ENCODE measurements around the gene ARL6. TPM values are rescaled to one million over a fixed set of nuclear protein-coding genes. Genes with fewer than 3 reads are reported as not detected.
"Not testable (repeated sequence)": the region's sequence is repeated elsewhere in the genome, so short reads cannot be mapped to it uniquely, and the experiment has no call there.

ARL6 gene
- polyA plus RNA-seq, 1 donor from 2014 or later = 18.2 TPM

GRCh38 chr3:97831140-97831539, 66.6 kb downstream of the ARL6 start:
- H3K79me2 ChIP-seq (replicated peaks; ENCODE audit: insufficient read depth, low read length) = no peaks in the 10 kb centered on the region
- H2AFZ ChIP-seq (ENCODE audit: low read depth, low read length) = no peak overlapping the region
- H3K9ac ChIP-seq (ENCODE audit: low read length) = no peak overlapping the region
- H3K4me3 ChIP-seq (ENCODE audit: low read length) = no peak overlapping the region
- H3K9me2 ChIP-seq (ENCODE audit: insufficient read depth, low read length) = no peaks in the 10 kb centered on the region
- H3K27me3 ChIP-seq (ENCODE audit: insufficient read depth, low read depth, low read length) = no peaks in the 10 kb centered on the region
- H3K9me3 ChIP-seq (ENCODE audit: low read length) = no peaks in the 10 kb centered on the region
- TF ChIP-seq MXI1 (conservative IDR thresholded peaks at IDR 0.05; ENCODE audit: poor library complexity, severe bottlenecking) (no peak), SMC3 (conservative IDR thresholded peaks at IDR 0.05; ENCODE audit: poor library complexity) (no peak), TAF1 (IDR thresholded peaks at IDR 0.05; ENCODE audit: low read depth) (no peak), CTCF (IDR thresholded peaks at IDR 0.05; ENCODE audit: poor library complexity, severe bottlenecking) (no peak), POLR2AphosphoS5 (IDR thresholded peaks at IDR 0.05) (no peak), REST (IDR thresholded peaks at IDR 0.05; ENCODE audit: borderline replicate concordance) (no peak), EP300 (conservative IDR thresholded peaks at IDR 0.05; ENCODE audit: poor library complexity, severe bottlenecking) (no peak), EZH2 (IDR thresholded peaks at IDR 0.05; ENCODE audit: borderline replicate concordance, insufficient read depth, low read length, poor library complexity, severe bottlenecking) (no peak), RAD21 (conservative IDR thresholded peaks at IDR 0.05) (no peak)
- no peaks in the 10 kb centered on the region for H4K20me1 ChIP-seq (ENCODE audit: insufficient read depth)
- H3K4me2 ChIP-seq (ENCODE audit: low read length) = no peak overlapping the region
- H3F3A ChIP-seq (ENCODE audit: insufficient read depth, low read length, poor library complexity, severe bottlenecking) = no peaks in the 10 kb centered on the region
- H3K36me3 ChIP-seq (ENCODE audit: insufficient read depth, low read length) = no peaks in the 10 kb centered on the region
- H3K27ac ChIP-seq (ENCODE audit: low read length) = no peak overlapping the region

GRCh38 chr3:97833184-97833583, 68.6 kb downstream of the ARL6 start:
- not testable (repeated sequence) for H3K79me2 ChIP-seq (replicated peaks; ENCODE audit: insufficient read depth, low read length); H3K4me3 ChIP-seq (ENCODE audit: low read length); H3K9ac ChIP-seq (ENCODE audit: low read length); H3K27me3 ChIP-seq (ENCODE audit: insufficient read depth, low read depth, low read length); H3K27ac ChIP-seq (ENCODE audit: low read length); H3K4me2 ChIP-seq (ENCODE audit: low read length); H3K36me3 ChIP-seq (ENCODE audit: insufficient read depth, low read length); H3F3A ChIP-seq (ENCODE audit: insufficient read depth, low read length, poor library complexity, severe bottlenecking); H2AFZ ChIP-seq (ENCODE audit: low read depth, low read length); H3K9me3 ChIP-seq (ENCODE audit: low read length); H4K20me1 ChIP-seq (ENCODE audit: insufficient read depth); H3K9me2 ChIP-seq (ENCODE audit: insufficient read depth, low read length)

GRCh38 chr3:97835761-97836160, 71.2 kb downstream of the ARL6 start:
- H3K36me3 ChIP-seq (ENCODE audit: insufficient read depth, low read length) = no peaks in the 10 kb centered on the region
- H3K9me3 ChIP-seq (ENCODE audit: low read length) = no peaks in the 10 kb centered on the region
- no peak overlapping the region for H3K9ac ChIP-seq (ENCODE audit: low read length)
- no peak overlapping the region for H3K4me3 ChIP-seq (ENCODE audit: low read length)
- H3K4me2 ChIP-seq (ENCODE audit: low read length) = no peak overlapping the region
- no peak for TF ChIP-seq EP300 (conservative IDR thresholded peaks at IDR 0.05; ENCODE audit: poor library complexity, severe bottlenecking)
- TF ChIP-seq MXI1 (conservative IDR thresholded peaks at IDR 0.05; ENCODE audit: poor library complexity, severe bottlenecking) = no peak
- no peak for TF ChIP-seq POLR2AphosphoS5 (IDR thresholded peaks at IDR 0.05)
- no peak for TF ChIP-seq RAD21 (conservative IDR thresholded peaks at IDR 0.05)
- TF ChIP-seq REST (IDR thresholded peaks at IDR 0.05; ENCODE audit: borderline replicate concordance) = no peak
- no peaks in the 10 kb centered on the region for H4K20me1 ChIP-seq (ENCODE audit: insufficient read depth)
- H3F3A ChIP-seq (ENCODE audit: insufficient read depth, low read length, poor library complexity, severe bottlenecking) = no peaks in the 10 kb centered on the region
- no peak overlapping the region for H3K27ac ChIP-seq (ENCODE audit: low read length)
- no peak overlapping the region for H2AFZ ChIP-seq (ENCODE audit: low read depth, low read length)
- no peaks in the 10 kb centered on the region for H3K27me3 ChIP-seq (ENCODE audit: insufficient read depth, low read depth, low read length)
- no peaks in the 10 kb centered on the region for H3K79me2 ChIP-seq (replicated peaks; ENCODE audit: insufficient read depth, low read length)
- H3K9me2 ChIP-seq (ENCODE audit: insufficient read depth, low read length) = no peaks in the 10 kb centered on the region

All from neural cell (in vitro differentiated cells).